GM23338 (cell line): Measurements from ENCODE around the gene TMUB1. TPM values are rescaled to one million over a fixed set of nuclear protein-coding genes. Genes with fewer than 3 reads are reported as not detected.
A peak's percentile ranks its signal among the peaks of the same experiment; 100 is the strongest.

ENCODE experiments used
- ATAC-seq: fragments of 200-7000 bp; cut with Tn5 transposase; 3 replicates; pipeline ENCODE4 v1.9.1; 2020
- DNase-seq: peaks from one replicate; pipeline ENCODE4 v3.0.0-alpha.2; 2015; ENCODE audit warnings: low spot score
- H2AFZ ChIP-seq: fragments of 200-600 bp; sonication (generic); 2 replicates; pipeline ENCODE4 v1.8.0; 2016; ENCODE audit warnings: antibody characterized with exemption, mild to moderate bottlenecking, moderate library complexity
- H3F3A ChIP-seq: fragments of 200-600 bp; sonication (generic); replicated peaks from 2 replicates; pipeline ENCODE4 v1.8.0; 2017; ENCODE audit warnings: antibody characterized with exemption, mixed run types, low read depth
- H3K27ac ChIP-seq: fragments of 200-600 bp; sonication (generic); 2 replicates; pipeline ENCODE4 v1.6.1; 2016; ENCODE audit warnings: low read depth
- H3K27me3 ChIP-seq: fragments of 200-600 bp; sonication (generic); 2 replicates; pipeline ENCODE4 v1.8.0; 2016; ENCODE audit warnings: mild to moderate bottlenecking, mixed run types, moderate library complexity; ENCODE audit not compliant: insufficient read depth
- H3K36me3 ChIP-seq: fragments of 200-600 bp; sonication (generic); 2 replicates; pipeline ENCODE4 v1.8.0; 2016; ENCODE audit warnings: mild to moderate bottlenecking; ENCODE audit not compliant: insufficient read depth
- H3K4me1 ChIP-seq: fragments of 200-600 bp; sonication (generic); 2 replicates; pipeline ENCODE4 v1.8.0; 2016; ENCODE audit warnings: mild to moderate bottlenecking, moderate library complexity; ENCODE audit not compliant: insufficient read depth
- H3K4me2 ChIP-seq: fragments of 200-600 bp; sonication (generic); 2 replicates; pipeline ENCODE4 v1.7.1; 2017; ENCODE audit warnings: mixed run types
- H3K4me3 ChIP-seq: fragments of 200-600 bp; sonication (generic); 2 replicates; pipeline ENCODE4 v1.6.1; 2016; ENCODE audit warnings: mixed run types
- H3K79me2 ChIP-seq: fragments of 200-600 bp; sonication (generic); replicated peaks from 2 replicates; pipeline ENCODE4 v1.8.0; 2017; ENCODE audit warnings: mild to moderate bottlenecking; ENCODE audit not compliant: insufficient read depth
- H3K9me2 ChIP-seq: fragments of 200-600 bp; sonication (generic); 2 replicates; pipeline ENCODE4 v1.8.0; 2017; ENCODE audit not compliant: insufficient read depth
- H4K20me1 ChIP-seq: fragments of 200-600 bp; sonication (generic); replicated peaks from 2 replicates; pipeline ENCODE4 v1.8.0; 2017; ENCODE audit warnings: mild to moderate bottlenecking; ENCODE audit not compliant: insufficient read depth
- H3K27ac Mint-ChIP-seq: 2 replicates; pipeline ENCODE4 v1.8.0; 2020; ENCODE audit warnings: inconsistent platforms, mild to moderate bottlenecking, moderate library complexity, mixed read lengths
- H3K27me3 Mint-ChIP-seq: 3 replicates; pipeline ENCODE4 v1.8.0; 2022; ENCODE audit warnings: low read depth, mild to moderate bottlenecking, moderate library complexity, mixed read lengths, inconsistent platforms; ENCODE audit not compliant: insufficient read depth, poor library complexity
- H3K36me3 Mint-ChIP-seq: 3 replicates; pipeline ENCODE4 v1.8.0; 2021; ENCODE audit warnings: low read depth, mild to moderate bottlenecking, inconsistent platforms, moderate library complexity, mixed read lengths
- H3K4me1 Mint-ChIP-seq: 3 replicates; pipeline ENCODE4 v1.8.0; 2020; ENCODE audit warnings: mild to moderate bottlenecking, inconsistent platforms, mixed read lengths
- H3K4me3 Mint-ChIP-seq: 3 replicates; pipeline ENCODE4 v1.8.0; 2021; ENCODE audit warnings: moderate library complexity, mild to moderate bottlenecking, inconsistent platforms, mixed read lengths
- H3K9me3 Mint-ChIP-seq: 3 replicates; pipeline ENCODE4 v1.8.0; 2020; ENCODE audit warnings: moderate library complexity, mild to moderate bottlenecking, inconsistent platforms, mixed read lengths
- CREB1 ChIP-seq: fragments of 250-450 bp; sonication (Bioruptor Pico); IDR thresholded peaks from 2 replicates; pipeline ENCODE4 v1.5.0; 2020; ENCODE audit warnings: low read depth, mild to moderate bottlenecking, moderate library complexity
- JUNB ChIP-seq: IDR thresholded peaks from one replicate; pipeline ENCODE4 v1.6.1; 2016; ENCODE audit warnings: antibody characterized with exemption; ENCODE audit not compliant: unreplicated experiment
- POLR2AphosphoS5 ChIP-seq: IDR thresholded peaks from 2 replicates; pipeline ENCODE4 v1.6.1; 2016; ENCODE audit warnings: antibody characterized with exemption, low read depth
- ZNF114 ChIP-seq: fragments of 250-450 bp; sonication (Bioruptor Pico); IDR thresholded peaks from 2 replicates; pipeline ENCODE4 v1.5.0; 2020; ENCODE audit warnings: mild to moderate bottlenecking, moderate library complexity
- long read RNA-seq: library from polyadenylated mRNA; unstranded; transcript quantifications from one replicate; pipeline ENCODE4 v2.0.0, GENCODE V29; 2020; ENCODE audit not compliant: unreplicated experiment
- polyA plus RNA-seq: library from polyadenylated mRNA; unstranded; fragments of >200 nt; fragmentation: Nextera tagmentation; extraction: Ambion mirVana; gene quantifications from 2 replicates; pipeline ENCODE4 v1.2.1, GENCODE V29; 2016
- total RNA-seq: library from RNA; depleted of rRNA; stranded (reverse); fragments of >200 nt; shearing (Covaris generic); gene quantifications from 2 replicates; pipeline ENCODE4 v1.2.3, GENCODE V29; 2014; rRNA removed
- TF ChIP-seq, protein P1 (sequence below): IDR thresholded peaks from 2 replicates; pipeline ENCODE4 v1.6.1; 2016; ENCODE audit warnings: antibody characterized with exemption

The TMUB1 gene, protein sequence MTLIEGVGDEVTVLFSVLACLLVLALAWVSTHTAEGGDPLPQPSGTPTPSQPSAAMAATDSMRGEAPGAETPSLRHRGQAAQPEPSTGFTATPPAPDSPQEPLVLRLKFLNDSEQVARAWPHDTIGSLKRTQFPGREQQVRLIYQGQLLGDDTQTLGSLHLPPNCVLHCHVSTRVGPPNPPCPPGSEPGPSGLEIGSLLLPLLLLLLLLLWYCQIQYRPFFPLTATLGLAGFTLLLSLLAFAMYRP
- 37.1 and 61.1 TPM in 2 replicates for total RNA-seq
- 47.6 and 59.6 TPM in 2 replicates for polyA plus RNA-seq
- long read RNA-seq, transcript TMUB1-201 (3 exons, 1,353 nt), result major isoform, 16 of 26 reads
- long read RNA-seq, partial matches to known transcripts, result 0 of 26 reads
- long read RNA-seq, other reads (novel, unspliced or antisense), result 4 of 26 reads

DNA sequence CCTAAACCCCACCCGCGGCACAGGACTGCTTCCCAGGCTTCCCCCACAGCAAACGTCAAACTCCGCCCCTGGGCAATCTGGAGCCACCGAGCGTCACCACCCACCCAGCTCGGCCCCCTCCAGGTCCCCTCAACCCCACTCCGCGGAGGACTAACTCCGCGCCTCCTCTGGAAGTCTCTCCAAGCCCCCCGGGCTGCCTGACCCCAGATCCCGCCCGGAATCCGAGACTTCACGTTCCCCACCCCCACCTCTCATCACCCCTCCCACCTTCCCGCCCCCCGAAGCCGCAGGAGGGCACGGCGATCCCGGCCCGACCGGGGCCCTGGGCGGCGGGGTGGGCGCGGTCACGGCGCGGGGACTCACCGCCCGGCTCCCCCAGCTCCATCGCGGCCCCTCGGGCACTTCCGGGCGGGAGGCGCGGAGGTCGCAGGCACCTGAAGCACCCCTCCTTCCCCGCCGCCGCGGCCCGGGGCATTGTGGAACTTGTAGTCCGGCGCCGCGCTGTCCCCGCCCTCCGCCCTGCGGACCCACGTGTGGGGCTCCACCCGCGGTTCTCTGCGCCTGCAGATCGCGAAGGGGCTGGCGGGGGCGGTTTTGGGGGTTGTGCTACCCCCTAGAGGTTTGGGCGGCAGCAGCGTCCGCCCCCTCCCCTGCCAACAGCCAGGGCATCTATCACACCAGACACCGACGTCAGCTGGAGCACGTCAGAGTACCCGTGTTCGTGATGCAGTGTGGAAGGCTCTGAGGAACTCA is at the start of gene TMUB1:
TSS of gene TMUB1 (minus strand) at position 423 of the 753 bp plus-strand sequence. CDS start 930 bp downstream, outside the sequence.
- H3K27ac Mint-ChIP-seq, result no peak within 1 kb of the TSS
- H3K4me3 ChIP-seq, result peak within 1 kb of the TSS; percentile 79
- peaks cover 15% of the 10 kb centered on the region for H3K79me2 ChIP-seq
- H3K36me3 ChIP-seq, result no peaks in the 10 kb centered on the region
- H3K9me3 Mint-ChIP-seq, result peaks cover 2% of the 10 kb centered on the region; the same call in 1 of the 3 replicates
- H3K4me3 Mint-ChIP-seq, result peak within 1 kb of the TSS; percentile 82
- H3K27ac ChIP-seq, result no peak within 1 kb of the TSS
- peaks cover 15% of the 10 kb centered on the region for H4K20me1 ChIP-seq
- TF ChIP-seq, protein P1, sequence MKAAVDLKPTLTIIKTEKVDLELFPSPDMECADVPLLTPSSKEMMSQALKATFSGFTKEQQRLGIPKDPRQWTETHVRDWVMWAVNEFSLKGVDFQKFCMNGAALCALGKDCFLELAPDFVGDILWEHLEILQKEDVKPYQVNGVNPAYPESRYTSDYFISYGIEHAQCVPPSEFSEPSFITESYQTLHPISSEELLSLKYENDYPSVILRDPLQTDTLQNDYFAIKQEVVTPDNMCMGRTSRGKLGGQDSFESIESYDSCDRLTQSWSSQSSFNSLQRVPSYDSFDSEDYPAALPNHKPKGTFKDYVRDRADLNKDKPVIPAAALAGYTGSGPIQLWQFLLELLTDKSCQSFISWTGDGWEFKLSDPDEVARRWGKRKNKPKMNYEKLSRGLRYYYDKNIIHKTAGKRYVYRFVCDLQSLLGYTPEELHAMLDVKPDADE, result peak; percentile 69
- TF ChIP-seq CREB1 (CRISPR knock-in tag), result 0 out of 2 replicates have a peak, but pooled peaks have one; percentile 33
- TF ChIP-seq POLR2AphosphoS5, result peak; percentile 48; the same call in 1 of the 2 replicates
- TF ChIP-seq ZNF114, result no peak
- peak; percentile 11 for ATAC-seq
- peaks cover 34% of the 10 kb centered on the region for H3K27me3 Mint-ChIP-seq
- peaks cover 35% of the 10 kb centered on the region for H3K4me1 ChIP-seq
- H2AFZ ChIP-seq, result peak within 1 kb of the TSS; percentile 96
- H3K9me2 ChIP-seq, result no peaks in the 10 kb centered on the region
- H3K4me2 ChIP-seq, result peak within 1 kb of the TSS; percentile 98
- peaks cover 20% of the 10 kb centered on the region for H3F3A ChIP-seq
- peak; percentile 83 for DNase-seq
- H3K4me1 Mint-ChIP-seq, result peaks cover 36% of the 10 kb centered on the region
- peaks cover 4% of the 10 kb centered on the region; the same call in 1 of the 3 replicates for H3K36me3 Mint-ChIP-seq
- peaks cover 33% of the 10 kb centered on the region for H3K27me3 ChIP-seq

DNA sequence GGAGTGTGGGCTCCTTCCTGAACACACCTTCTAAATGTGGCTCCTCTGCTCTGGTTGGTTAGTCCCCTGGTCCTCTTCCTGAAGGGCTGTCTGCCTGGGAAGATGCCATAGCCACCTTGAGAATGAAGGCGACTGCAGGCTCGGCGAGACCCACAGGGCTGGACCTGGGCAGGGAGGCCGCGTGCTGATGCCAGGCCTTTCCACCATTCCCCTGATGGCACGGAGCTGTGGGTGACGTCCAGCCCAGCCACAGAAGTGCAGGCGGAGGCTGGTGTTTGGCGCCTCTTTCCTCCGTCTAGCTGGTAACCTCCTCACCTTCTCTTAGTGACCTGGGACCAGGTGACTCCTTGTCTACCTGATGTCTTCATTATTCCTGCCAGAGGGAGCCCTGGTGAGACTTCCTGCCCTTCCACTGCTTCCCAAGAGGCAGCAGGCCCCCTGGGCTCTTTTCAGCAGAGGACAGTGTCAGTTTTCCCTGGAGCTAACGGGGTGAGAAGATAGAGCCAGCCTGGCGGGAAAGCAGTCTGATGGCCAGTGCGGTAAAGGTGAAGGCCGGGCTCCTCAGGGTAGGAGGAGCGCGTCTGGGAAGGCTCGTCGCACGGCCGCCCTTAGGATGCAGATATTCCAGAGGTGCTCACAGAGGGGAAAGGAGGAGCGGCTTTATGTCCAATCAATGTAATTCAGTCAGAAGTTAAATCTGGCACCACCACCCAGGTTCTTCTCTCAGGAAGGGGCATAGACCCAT is 49.3 kb upstream of the TMUB1 start:
- no peaks in the 10 kb centered on the region for H3K36me3 ChIP-seq
- no peaks in the 10 kb centered on the region for H3K9me2 ChIP-seq
- Mint-ChIP-seq H3K4me1 (peaks cover 14% of the 10 kb centered on the region), H3K4me3 (no peak overlapping the region), H3K36me3 (peaks cover 30% of the 10 kb centered on the region), H3K27ac (no peak overlapping the region), H3K9me3 (no peaks in the 10 kb centered on the region), H3K27me3 (peaks cover 19% of the 10 kb centered on the region)
- H3F3A ChIP-seq, result 0 out of 2 replicates have a peak, but pooled peaks cover 2% of the 10 kb centered on the region
- H3K4me3 ChIP-seq, result no peak overlapping the region
- no peak overlapping the region for H3K4me2 ChIP-seq
- DNase-seq, result no peak
- H3K79me2 ChIP-seq, result no peaks in the 10 kb centered on the region
- TF ChIP-seq CREB1 (CRISPR knock-in tag), result no peak
- TF ChIP-seq JUNB, result no peak
- no peak for TF ChIP-seq ZNF114
- H3K27me3 ChIP-seq, result no peaks in the 10 kb centered on the region
- peaks cover 6% of the 10 kb centered on the region for H3K4me1 ChIP-seq
- H2AFZ ChIP-seq, result no peak overlapping the region
- H3K27ac ChIP-seq, result no peak overlapping the region
- peaks cover 8% of the 10 kb centered on the region for H4K20me1 ChIP-seq
- ATAC-seq, result no peak
